ENCODE measurements around the gene SLCO2A1.

GRCh38 chr3:134028486-134029255, 1.1 kb downstream of the SLCO2A1 start:
- TF ChIP-seq POLR2A (IDR thresholded peaks at IDR 0.05) (no peak), CTCF (IDR thresholded peaks at IDR 0.05) (no peak)
